NCI-H510A treated with DMSO at 0.1 percent for 48 hours (cell line): Measurements from ENCODE around the gene TCERG1L.
"Not testable (repeated sequence)": the region's sequence is repeated elsewhere in the genome, so short reads cannot be mapped to it uniquely, and the experiment has no call there.

ENCODE experiments used
- DNase-seq: peaks from one replicate; lab custom pipeline; 2025; lab: John Stamatoyannopoulos, UW

The TCERG1L gene

GRCh38 chr10:131166486-131166885, 145.0 kb downstream of the TCERG1L start:
- DNase-seq: peak; percentile 20

- DNase-seq: no peak
These were observed 146.4 kb downstream of the TCERG1L start for GRCh38 chr10:131165092-131165491.

- DNase-seq: peak; percentile 36
These were observed 148.4 kb downstream of the TCERG1L start for GRCh38 chr10:131162866-131163843.

GRCh38 chr10:131162211-131162610, 149.3 kb downstream of the TCERG1L start:
- no peak for DNase-seq

GRCh38 chr10:131161087-131161486, 150.4 kb downstream of the TCERG1L start:
- no peak for DNase-seq

GRCh38 chr10:131160219-131160875, 151.2 kb downstream of the TCERG1L start:
- no peak for DNase-seq

- peak; percentile 14 for DNase-seq
These were observed 151.8 kb downstream of the TCERG1L start for GRCh38 chr10:131159771-131160170.

GRCh38 chr10:131158695-131159094, 152.8 kb downstream of the TCERG1L start:
- no peak for DNase-seq

GRCh38 chr10:131157899-131158298, 153.6 kb downstream of the TCERG1L start:
- DNase-seq: no peak

GRCh38 chr10:131155876-131156230, 155.7 kb downstream of the TCERG1L start:
- no peak for DNase-seq

- DNase-seq: no peak
These were observed 156.2 kb downstream of the TCERG1L start for GRCh38 chr10:131155218-131155875.

- DNase-seq: no peak
These were observed 157.1 kb downstream of the TCERG1L start for GRCh38 chr10:131154306-131155025.

GRCh38 chr10:131152456-131152855, 159.1 kb downstream of the TCERG1L start:
- DNase-seq: not testable (repeated sequence)

GRCh38 chr10:131150126-131150525, 161.4 kb downstream of the TCERG1L start:
- no peak for DNase-seq

GRCh38 chr10:131149586-131149985, 161.9 kb downstream of the TCERG1L start:
- DNase-seq: no peak

- no peak for DNase-seq
These were observed 162.4 kb downstream of the TCERG1L start for GRCh38 chr10:131149111-131149510.

- no peak for DNase-seq
These were observed 163.3 kb downstream of the TCERG1L start for GRCh38 chr10:131148270-131148669.

- no peak for DNase-seq
These were observed 164.1 kb downstream of the TCERG1L start for GRCh38 chr10:131147301-131147975.

- no peak for DNase-seq
These were observed 164.7 kb downstream of the TCERG1L start for GRCh38 chr10:131146790-131147189.

- DNase-seq: no peak
These were observed 165.8 kb downstream of the TCERG1L start for GRCh38 chr10:131145756-131146155.

- no peak for DNase-seq
These were observed 166.7 kb downstream of the TCERG1L start for GRCh38 chr10:131144711-131145375.
